H1 (cell line): ENCODE measurements around the gene RNF157.

Experiments
- CBX5 ChIP-seq: fragments of 300-800, 300-1000 bp; sonication (generic); IDR thresholded peaks from 2 replicates; pipeline ENCODE4 v1.7.1; 2016; ENCODE audit warnings: antibody characterized with exemption, low read length, low read depth
- CHD2 ChIP-seq: IDR thresholded peaks from 2 replicates; pipeline ENCODE4 v1.6.1; 2012; ENCODE audit warnings: low read length, improper control_type of control experiment
- CTCF ChIP-seq, 3 experiments: IDR thresholded peaks; 1 replicate in 2 of 3; 2 replicates in 1 of 3; pipeline versions ENCODE4 v1.5.1 to v1.6.1; 2011; ENCODE audit warnings: low read length in 3 of 3, mild to moderate bottlenecking in 3 of 3, inconsistent platforms in 2 of 3, low read depth in 1 of 3, moderate library complexity in 1 of 3; ENCODE audit not compliant: insufficient read depth in 1 of 3; ENCODE audit errors: control extremely low read depth in 1 of 3
- EP300 ChIP-seq, 2 experiments: IDR thresholded peaks; 1 replicate in 1 of 2; 2 replicates in 1 of 2; pipeline ENCODE4 v1.6.1; 2011 to 2012; ENCODE audit warnings: low read depth in 2 of 2, low read length in 2 of 2, mild to moderate bottlenecking in 2 of 2, borderline replicate concordance in 1 of 2, inconsistent platforms in 1 of 2, moderate library complexity in 1 of 2
- EZH2 ChIP-seq: fragments of 200-600 bp; sonication (generic); IDR thresholded peaks from 2 replicates; pipeline ENCODE4 v1.7.1; 2012; ENCODE audit warnings: low read depth, mild to moderate bottlenecking, moderate library complexity, low read length, inconsistent platforms; ENCODE audit not compliant: severe bottlenecking
- JUND ChIP-seq: IDR thresholded peaks from 2 replicates; pipeline ENCODE4 v1.6.1; 2011; ENCODE audit warnings: mild to moderate bottlenecking, improper control_type of control experiment, low read length
- POLR2A ChIP-seq, 2 experiments: IDR thresholded peaks; 1 replicate in 1 of 2; 2 replicates in 1 of 2; pipeline ENCODE4 v1.6.1; 2011; ENCODE audit warnings: low read depth in 2 of 2, low read length in 2 of 2, mild to moderate bottlenecking in 2 of 2; ENCODE audit errors: control extremely low read depth in 1 of 2
- RBBP5 ChIP-seq: IDR thresholded peaks from 2 replicates; pipeline ENCODE4 v1.7.1; 2012; ENCODE audit warnings: low read depth, mild to moderate bottlenecking, inconsistent platforms, low read length, moderate library complexity, borderline replicate concordance
- RFX5 ChIP-seq: IDR thresholded peaks from 2 replicates; pipeline ENCODE4 v1.6.1; 2011; ENCODE audit warnings: low read depth, low read length, improper control_type of control experiment, borderline replicate concordance
- SIX5 ChIP-seq: IDR thresholded peaks from 2 replicates; pipeline ENCODE4 v1.6.1; 2011; ENCODE audit warnings: mild to moderate bottlenecking, low read depth, low read length
- SP2 ChIP-seq: IDR thresholded peaks from 2 replicates; pipeline ENCODE4 v1.6.1; 2012; ENCODE audit warnings: mild to moderate bottlenecking, low read length, inconsistent platforms
- TBP ChIP-seq: IDR thresholded peaks from 2 replicates; pipeline ENCODE4 v1.6.1; 2011; ENCODE audit warnings: low read depth, low read length, improper control_type of control experiment
- YY1 ChIP-seq: IDR thresholded peaks from 2 replicates; pipeline ENCODE4 v1.6.1; 2011; ENCODE audit warnings: low read depth, mild to moderate bottlenecking, low read length
- ZNF274 ChIP-seq: IDR thresholded peaks from 2 replicates; pipeline ENCODE4 v1.7.0; 2012; ENCODE audit warnings: low read length, borderline replicate concordance; ENCODE audit errors: extremely low read depth

GRCh38 chr17:76107509-76107908, 132.8 kb downstream of the RNF157 start:
- TF ChIP-seq EZH2 (no peak), CTCF (IDR thresholded peaks at IDR 0.05; ENCODE audit: control extremely low read depth in 1 of 3, insufficient read depth in 1 of 3, low read depth in 1 of 3, low read length in 3 of 3) (no peak), POLR2A (IDR thresholded peaks at IDR 0.05; ENCODE audit: control extremely low read depth in 1 of 2, low read depth in 2 of 2, low read length in 2 of 2) (no peak), JUND (no peak), CHD2 (no peak), TBP (no peak), YY1 (no peak), SIX5 (no peak), RBBP5 (no peak), SP2 (no peak), ZNF274 (no peak), CBX5 (no peak), EP300 (IDR thresholded peaks at IDR 0.05; ENCODE audit: borderline replicate concordance in 1 of 2, low read depth in 2 of 2, low read length in 2 of 2) (no peak), RFX5 (no peak)
